NCI-H2107 (cell line): ENCODE data around the gene ANK3.

Experiments used
- DNase-seq: peaks from one replicate; lab custom pipeline; 2025; lab: John Stamatoyannopoulos, UW

ANK3 gene

GRCh38 chr10:60139290-60139689 is 250.4 kb downstream of the ANK3 start:
- no peak for DNase-seq

- DNase-seq = no peak
These were observed 250.8 kb downstream of the ANK3 start for GRCh38 chr10:60138842-60139241.

- DNase-seq = no peak
These were observed 251.6 kb downstream of the ANK3 start for GRCh38 chr10:60138026-60138425.

- no peak for DNase-seq
These were observed 252.2 kb downstream of the ANK3 start for GRCh38 chr10:60137292-60137992.

GRCh38 chr10:60135020-60135419 is 254.7 kb downstream of the ANK3 start:
- DNase-seq = no peak

GRCh38 chr10:60134548-60134947 is 255.1 kb downstream of the ANK3 start:
- DNase-seq = no peak

- DNase-seq = no peak
These were observed 259.5 kb downstream of the ANK3 start for GRCh38 chr10:60130130-60130579.

GRCh38 chr10:60125895-60126294 is 263.8 kb downstream of the ANK3 start:
- no peak for DNase-seq

- DNase-seq = no peak
These were observed 265.1 kb downstream of the ANK3 start for GRCh38 chr10:60124536-60124935.

GRCh38 chr10:60123668-60124067 is 266.0 kb downstream of the ANK3 start:
- DNase-seq = no peak

- DNase-seq = no peak
These were observed 266.5 kb downstream of the ANK3 start for GRCh38 chr10:60123172-60123571.

GRCh38 chr10:60122190-60122589 is 267.5 kb downstream of the ANK3 start:
- no peak for DNase-seq

- DNase-seq = no peak
These were observed 274.7 kb downstream of the ANK3 start for GRCh38 chr10:60114765-60115586.

- DNase-seq = no peak
These were observed 278.9 kb downstream of the ANK3 start for GRCh38 chr10:60110739-60111138.

- no peak for DNase-seq
These were observed 282.2 kb downstream of the ANK3 start for GRCh38 chr10:60107308-60107976.

GRCh38 chr10:60105295-60105695 is 284.4 kb downstream of the ANK3 start:
- no peak for DNase-seq

- no peak for DNase-seq
These were observed 287.9 kb downstream of the ANK3 start for GRCh38 chr10:60101821-60102220.

- DNase-seq = no peak
These were observed 289.5 kb downstream of the ANK3 start for GRCh38 chr10:60099998-60100747.

GRCh38 chr10:60098677-60099601 is 290.7 kb downstream of the ANK3 start:
- DNase-seq = no peak

- DNase-seq = no peak
These were observed 292.7 kb downstream of the ANK3 start for GRCh38 chr10:60096761-60097513.
